HG02973 (cell line): ENCODE measurements around the gene KIF25.
"Not testable (repeated sequence)": the region's sequence is repeated elsewhere in the genome, so short reads cannot be mapped to it uniquely, and the experiment has no call there.

Experiments
- ATAC-seq: cut with Tn5 transposase; IDR thresholded peaks from one replicate; pipeline ENCODE4 v1.9.1; 2021; ENCODE audit warnings: moderate library complexity; ENCODE audit not compliant: unreplicated experiment

Gene KIF25

GRCh38 chr6:167974640-167975344 lies 22.7 kb upstream of the KIF25 start:
- no peak for ATAC-seq

- no peak for ATAC-seq
Measured at GRCh38 chr6:167975458-167975857, 22.0 kb upstream of the KIF25 start.

- not testable (repeated sequence) for ATAC-seq
Measured at GRCh38 chr6:167976116-167976657, 21.3 kb upstream of the KIF25 start.

- no peak for ATAC-seq
Measured at GRCh38 chr6:167976708-167977107, 20.8 kb upstream of the KIF25 start.

GRCh38 chr6:167977717-167978467 lies 19.6 kb upstream of the KIF25 start:
- ATAC-seq: no peak

GRCh38 chr6:167978607-167979006 lies 18.9 kb upstream of the KIF25 start:
- ATAC-seq: no peak

GRCh38 chr6:167979436-167980139 lies 17.9 kb upstream of the KIF25 start:
- no peak for ATAC-seq

- ATAC-seq: no peak
Measured at GRCh38 chr6:167980911-167981580, 16.4 kb upstream of the KIF25 start.

GRCh38 chr6:167981916-167982462 lies 15.5 kb upstream of the KIF25 start:
- ATAC-seq: no peak

GRCh38 chr6:167984144-167984719 lies 13.2 kb upstream of the KIF25 start:
- no peak for ATAC-seq

- no peak for ATAC-seq
Measured at GRCh38 chr6:167984876-167985604, 12.4 kb upstream of the KIF25 start.

- ATAC-seq: no peak
Measured at GRCh38 chr6:167985911-167986595, 11.4 kb upstream of the KIF25 start.

- no peak for ATAC-seq
Measured at GRCh38 chr6:167987396-167988153, 9.9 kb upstream of the KIF25 start.

- no peak for ATAC-seq
Measured at GRCh38 chr6:167988154-167988495, 9.3 kb upstream of the KIF25 start.

GRCh38 chr6:167988945-167989841 lies 8.3 kb upstream of the KIF25 start:
- ATAC-seq: no peak

GRCh38 chr6:167990016-167990945 lies 7.2 kb upstream of the KIF25 start:
- no peak for ATAC-seq
